OCI-M2 (cell line): ENCODE results near the gene CD93.

Experiments used
- DNase-seq: peaks from one replicate; lab custom pipeline; 2025; ENCODE audit not compliant: unreplicated experiment; lab: John Stamatoyannopoulos, UW

The CD93 gene

DNA sequence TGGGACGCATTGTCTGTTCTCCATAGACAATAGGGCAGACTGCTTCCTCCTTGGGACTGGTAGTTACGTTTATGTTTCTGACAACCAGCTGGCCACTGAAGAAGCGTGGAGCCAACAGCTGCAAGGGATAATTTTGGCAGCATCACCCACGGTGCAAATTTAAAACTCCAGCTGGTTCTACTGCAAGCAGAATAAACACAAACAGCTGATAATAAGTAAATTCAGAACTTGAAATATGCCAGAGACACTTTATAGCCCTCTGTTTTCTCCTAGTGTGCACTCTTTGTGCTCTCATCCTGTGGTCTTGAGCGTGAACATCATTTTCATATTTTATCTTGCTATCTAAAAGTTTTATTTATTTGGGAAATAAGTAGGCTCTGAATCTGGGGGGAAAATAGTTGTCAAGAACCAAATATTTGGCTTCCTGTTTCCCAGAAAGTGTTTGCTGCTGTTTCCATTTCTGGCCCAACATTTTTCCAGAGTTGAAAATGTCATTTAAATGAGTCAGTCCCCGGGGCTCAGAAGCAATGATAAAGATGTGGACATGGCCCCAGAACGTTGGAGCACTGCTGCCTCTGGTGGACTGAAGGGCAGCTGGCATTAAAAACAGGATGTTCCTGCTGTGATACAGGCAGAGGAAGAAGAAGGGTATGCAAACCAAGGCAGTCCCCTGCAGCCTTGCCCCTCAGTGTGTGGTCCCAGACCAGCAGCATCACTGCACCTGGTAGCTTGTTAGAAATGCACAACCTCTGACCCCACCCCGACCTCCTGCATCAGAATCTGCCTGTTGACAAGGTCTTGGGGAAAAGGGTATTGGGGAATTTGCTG is 24.2 kb downstream of the CD93 start:
- no peak for DNase-seq

DNA sequence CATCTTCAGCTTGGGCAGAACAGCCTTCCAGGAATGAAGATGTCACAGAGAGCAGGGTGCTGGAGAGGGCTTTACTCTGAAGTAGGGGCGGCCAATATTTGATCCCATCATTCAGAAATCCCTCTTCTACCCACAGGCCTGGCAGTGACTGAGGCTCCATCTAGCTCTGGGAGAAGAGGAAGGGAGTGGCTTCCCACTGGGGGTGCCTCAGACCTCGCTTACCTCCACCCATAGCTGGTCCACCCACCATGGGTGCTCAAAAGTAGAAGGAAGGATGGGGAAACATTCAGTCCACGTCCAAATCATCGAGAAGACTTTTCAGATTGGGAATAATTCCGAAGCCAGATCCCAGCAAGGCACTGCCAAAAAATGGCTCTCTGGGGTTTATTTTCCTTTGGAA is 24.9 kb downstream of the CD93 start:
- no peak for DNase-seq

DNA sequence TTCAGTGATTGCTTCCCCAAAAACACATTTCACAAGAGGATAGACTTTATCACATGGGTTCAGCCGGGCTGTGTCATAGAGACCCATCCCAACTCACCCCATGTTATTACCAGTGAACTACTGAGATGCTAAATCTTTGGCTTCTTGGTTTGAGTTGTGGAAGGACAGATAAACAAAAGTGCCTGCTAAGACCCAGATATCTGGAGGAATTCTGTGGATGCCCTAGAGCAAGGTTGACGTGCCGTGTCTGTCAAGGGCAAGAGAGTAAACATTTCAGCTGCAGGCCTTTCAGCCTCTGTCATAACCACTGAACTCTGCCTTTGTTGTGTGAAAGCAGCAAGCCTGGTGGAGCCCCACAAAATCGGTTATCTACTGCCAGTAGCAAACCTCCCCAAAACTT is 25.5 kb downstream of the CD93 start:
- DNase-seq: no peak

DNA sequence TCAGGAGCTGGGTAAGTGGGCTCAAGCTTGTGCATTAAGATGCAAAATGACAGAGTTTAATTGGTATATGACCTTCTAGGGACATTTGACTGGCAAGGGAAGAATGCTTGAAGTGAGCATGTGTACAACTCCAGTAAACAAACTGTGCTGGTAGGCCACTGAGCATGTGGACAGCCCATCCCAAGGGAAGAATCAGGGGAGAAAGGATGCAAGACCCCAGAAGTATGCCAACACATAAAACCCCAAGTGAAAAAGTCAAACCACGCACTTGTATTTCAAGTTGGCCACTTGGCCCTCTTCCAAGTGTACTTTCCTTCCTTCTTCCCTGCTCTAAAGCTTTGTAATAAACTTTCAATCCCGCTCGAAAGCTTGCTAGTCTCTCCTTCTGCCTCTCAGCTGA is 26.3 kb downstream of the CD93 start:
- DNase-seq: no peak

DNA sequence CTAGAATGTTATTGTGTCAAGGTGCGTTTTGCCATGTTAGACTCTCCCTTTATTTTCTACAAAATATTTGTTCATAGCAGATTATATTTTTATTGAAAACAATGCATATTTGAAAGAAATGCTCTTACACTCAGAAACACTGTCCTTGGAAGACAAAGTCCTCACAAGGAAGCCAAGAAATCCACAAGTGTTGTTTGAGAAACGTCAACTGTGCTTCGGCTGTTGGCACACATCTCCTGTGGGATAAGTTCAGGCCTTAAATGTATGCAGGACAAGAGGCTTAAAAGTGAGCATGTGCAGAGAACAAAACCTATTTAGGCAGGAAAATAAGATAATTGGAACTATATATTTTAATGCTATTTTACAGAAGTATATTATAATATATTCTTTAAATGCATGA is 27.1 kb downstream of the CD93 start:
- DNase-seq: no peak

DNA sequence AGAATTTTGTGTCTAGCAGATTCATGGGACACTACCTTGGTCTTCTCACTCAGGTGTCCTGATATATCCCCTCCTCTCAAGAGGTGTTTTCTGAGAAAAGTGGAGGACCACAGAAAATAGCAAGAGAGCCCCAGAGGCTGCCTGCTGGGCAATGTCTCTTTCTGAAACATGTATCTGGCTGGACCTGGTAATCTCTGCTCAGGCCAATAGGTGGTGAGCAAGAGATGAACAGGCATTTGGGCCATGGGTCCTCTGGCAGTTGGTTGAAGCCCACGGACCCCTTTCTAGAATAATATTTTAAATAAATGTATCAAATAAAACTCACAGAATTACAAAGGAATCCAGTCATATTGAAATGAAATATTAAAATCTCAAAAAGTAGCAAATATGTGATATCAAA is 27.9 kb downstream of the CD93 start:
- no peak for DNase-seq

DNA sequence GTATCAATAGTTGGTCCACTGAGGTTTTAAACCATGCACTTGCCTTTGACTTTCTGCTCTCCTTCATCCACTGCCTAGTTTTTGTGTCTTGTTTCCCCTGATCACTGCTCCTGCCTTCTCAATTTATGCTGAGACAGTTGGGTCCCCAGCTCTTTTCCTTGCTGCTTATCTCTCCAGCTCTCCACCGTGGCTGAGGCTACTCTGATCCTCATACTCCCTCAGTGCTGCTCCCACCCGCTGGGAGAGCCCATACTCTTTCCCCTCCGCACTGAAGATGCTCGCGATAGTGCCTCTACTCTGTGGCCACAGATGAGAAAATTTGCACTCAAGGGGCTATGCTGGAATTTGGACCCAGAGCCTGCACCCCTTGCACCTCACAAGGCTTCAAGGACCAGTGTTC is 33.2 kb downstream of the CD93 start:
- DNase-seq: no peak

DNA sequence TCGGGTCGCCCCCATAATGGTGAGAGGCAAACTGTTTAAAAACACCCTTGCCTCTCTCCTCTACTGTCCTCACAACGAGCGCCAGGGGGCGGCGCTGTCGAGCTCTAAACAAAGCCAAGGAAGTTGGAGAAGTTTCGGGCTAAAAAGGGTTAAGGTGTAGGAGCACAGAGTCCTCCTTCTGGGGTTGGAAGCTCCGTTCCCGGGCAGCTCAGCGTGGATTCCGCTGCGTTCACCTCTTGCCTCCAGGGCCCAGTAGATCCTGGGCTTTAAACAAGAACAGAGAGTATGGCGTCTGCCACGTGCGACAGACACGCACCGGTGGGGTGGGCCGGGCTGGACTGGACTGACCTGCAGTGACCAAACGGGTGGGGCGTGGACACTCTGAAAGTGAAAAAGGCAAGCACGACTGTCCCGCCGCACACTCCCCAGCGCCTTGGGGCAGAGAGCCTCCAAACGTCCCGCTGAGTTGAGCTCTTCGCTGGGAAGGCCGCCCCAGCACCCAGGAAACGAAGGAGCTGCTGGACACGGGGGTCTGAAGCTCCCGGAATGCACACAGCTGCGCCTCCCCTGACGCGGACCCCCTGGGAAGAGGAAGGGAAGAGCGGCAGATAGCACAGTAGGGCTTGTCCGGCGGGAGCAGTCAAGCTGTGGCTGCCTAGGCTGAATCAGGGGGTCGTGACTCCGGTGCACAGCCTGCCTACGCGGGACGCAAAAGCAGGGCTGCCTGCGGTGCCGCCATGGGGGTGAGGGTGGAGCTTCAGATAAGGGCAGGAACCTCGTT is 35.1 kb downstream of the CD93 start:
- no peak for DNase-seq

DNA sequence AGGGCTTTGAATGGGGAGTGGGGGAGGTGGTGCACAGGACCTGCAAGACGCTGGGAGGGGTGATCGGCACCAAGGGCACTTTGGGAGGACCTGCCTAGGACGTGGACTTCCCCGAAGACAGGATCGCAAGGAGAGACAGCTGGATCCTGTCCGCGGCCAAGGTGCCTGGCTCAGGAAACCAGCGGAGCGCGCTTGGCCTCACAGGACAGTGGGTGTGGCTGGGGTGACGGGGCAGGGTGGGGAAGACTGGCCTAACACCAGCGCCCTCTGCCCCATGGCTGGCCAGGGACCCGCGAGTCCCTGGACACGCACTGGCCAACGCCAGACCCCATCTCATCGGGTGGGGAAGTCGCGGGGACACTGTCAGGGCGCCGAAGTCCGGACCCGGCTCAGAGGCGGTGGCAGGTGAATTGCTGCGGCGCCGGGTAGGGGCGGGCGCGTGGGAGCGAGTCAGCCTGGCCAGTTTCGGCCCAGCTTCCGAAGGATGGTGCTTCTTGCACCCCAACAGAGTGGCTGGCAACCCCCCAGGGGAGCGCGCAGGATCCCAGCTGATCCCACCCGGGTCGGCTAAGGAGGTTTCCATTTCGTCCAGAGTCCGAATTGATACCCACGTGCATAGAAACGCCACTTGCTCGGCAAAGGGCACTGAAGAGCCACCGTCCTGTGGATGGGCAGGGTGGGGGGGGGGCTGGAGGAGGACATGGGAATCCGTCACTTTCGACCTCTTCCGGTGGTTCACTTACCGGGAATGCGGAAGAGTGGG is 35.9 kb downstream of the CD93 start:
- DNase-seq: no peak

DNA sequence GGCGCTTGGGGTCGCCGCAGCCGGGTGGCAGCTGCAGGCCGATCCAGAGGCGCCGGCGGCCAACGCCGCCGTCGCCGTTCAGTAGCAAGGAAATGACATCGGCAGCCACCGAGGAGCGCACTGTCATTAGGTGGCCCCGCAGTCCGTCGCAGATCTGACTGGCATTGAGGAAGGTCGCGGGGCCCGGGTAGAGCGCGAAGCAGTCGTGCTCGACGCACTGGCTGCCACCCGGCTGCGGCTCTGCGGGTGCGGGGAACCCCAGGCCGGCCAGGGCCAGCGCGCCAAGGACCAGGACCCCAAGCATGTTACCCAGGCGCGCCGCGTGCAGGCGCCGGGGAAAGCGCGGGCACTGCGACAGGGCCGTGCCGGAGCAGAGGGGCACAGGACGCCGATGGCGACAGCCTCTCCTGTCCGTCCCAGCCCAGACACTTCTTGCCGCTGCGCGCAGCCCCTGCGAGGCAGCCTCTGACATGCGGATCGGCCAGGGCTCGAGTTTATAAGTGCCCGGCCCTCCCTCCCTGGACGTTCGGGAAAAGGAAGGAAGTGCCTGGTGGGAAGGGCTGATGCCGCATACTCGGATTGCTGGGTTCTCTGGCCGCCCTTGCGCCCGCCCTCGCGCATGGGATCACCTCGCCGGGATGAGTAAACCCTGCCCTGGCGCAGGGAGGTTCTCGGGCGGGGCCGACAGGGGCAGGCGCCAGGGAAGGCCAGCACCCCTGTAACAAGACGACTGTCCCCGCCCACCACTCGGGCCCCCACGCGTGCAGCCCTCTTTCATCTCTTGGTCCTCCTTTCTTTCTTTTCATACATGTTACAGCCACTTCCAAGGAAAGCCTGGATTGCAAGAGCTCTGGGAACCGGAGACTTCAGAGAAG is 36.7 kb downstream of the CD93 start, which contains the start of gene THBD:
THBD (minus strand) TSS at position 472 of the 875 bp plus-strand sequence; CDS start at position 304, 168 bp downstream.
- DNase-seq: no peak

DNA sequence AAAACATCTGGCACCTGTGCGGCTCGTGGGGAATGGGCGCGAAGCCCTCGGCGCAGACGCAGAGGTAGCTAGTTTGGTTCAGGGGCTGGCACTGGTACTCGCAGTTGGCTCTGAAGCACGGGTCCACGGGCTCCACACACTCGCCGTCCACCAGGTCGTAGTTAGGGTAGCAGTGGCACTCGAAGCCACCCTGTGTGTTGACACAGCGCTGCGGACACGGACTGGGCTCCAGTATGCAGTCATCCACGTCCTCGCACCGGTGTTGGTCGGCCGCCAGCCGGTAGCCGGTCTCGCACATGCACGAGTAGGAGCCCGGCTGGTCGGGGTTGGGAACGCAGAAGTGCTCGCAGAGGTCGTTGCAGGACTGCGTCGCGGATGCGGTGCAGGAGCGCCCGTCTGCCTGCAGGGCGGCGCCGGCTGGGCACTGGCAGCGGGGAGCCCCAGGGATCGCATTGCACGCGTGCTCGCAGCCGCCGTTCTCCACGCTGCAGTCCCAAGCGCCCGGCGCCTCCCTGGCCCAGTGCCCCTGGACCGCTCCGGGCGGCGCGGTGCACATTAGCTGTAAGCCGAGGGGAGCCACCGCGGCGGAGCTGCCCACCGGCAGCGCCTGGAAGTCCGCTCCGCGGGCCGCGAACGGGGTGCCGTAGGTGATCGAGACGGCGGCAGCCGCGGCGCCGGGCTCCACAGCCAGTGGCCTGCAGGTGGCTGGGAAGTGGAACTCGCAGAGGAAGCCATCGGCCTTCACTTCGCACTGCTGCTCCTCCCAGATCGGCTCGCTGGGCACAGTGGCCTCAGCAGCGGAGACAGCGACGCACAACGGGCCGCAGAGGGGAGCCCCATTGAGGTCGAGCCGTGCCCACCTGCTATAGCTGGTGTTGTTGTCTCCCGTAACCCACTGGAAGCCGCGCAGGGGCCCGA is 37.6 kb downstream of the CD93 start:
- DNase-seq: no peak

DNA sequence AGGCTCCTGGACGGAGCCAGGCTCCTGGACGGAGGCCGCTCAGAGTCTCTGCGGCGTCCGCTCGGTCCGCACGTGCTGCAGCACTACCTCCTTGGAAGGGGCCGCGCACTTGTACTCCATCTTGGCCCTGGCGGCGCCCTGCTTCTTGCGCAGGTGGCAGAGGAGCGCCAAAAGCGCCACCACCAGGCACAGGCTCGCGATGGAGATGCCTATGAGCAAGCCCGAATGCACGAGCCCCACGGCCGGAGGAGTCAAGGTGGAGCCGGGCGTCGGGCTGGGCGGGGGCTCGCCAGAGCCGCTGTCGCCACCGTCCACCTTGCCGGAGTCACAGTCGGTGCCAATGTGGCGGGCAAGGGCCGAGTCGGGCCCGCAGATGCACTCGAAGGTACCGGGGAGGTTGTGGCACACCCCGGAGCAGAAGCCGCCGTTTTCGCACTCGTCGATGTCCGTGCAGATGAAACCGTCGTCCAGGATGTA is 38.3 kb downstream of the CD93 start:
- DNase-seq: no peak

DNA sequence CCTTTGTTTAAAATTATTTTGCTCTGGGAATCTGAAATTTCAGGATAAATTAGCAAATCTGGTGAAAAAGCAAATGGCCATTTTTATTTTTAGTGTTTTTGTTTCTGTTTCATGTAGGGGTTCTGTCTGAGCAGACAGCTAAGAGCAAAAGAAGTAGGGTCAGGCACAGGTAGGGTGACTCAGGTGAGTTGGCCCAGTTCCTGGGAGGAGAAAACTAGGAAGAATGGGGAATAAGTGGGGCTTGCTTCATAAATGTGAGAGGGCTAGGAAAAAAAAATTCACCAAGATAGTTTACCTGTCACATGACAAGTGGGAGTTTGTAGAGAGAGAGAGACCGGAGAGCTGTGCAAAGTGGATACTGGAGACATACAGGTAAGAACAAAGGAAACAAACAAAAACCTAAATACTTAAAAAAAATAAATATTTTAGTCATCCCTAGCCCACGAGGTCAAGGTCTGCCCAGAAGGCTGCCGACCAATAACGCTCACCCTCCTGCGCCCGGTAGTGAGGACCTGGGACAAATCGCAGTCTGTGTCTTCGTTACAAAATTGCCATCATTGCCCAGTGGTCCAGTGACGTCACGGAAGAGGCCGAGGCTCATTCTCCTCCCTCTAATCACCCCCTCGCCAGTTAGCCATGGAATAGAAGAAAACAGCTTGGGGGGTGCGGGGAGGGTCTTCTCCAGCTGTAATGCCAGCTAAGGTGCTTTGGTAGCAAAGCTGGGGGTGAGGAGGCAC is 39.0 kb downstream of the CD93 start:
- no peak for DNase-seq

DNA sequence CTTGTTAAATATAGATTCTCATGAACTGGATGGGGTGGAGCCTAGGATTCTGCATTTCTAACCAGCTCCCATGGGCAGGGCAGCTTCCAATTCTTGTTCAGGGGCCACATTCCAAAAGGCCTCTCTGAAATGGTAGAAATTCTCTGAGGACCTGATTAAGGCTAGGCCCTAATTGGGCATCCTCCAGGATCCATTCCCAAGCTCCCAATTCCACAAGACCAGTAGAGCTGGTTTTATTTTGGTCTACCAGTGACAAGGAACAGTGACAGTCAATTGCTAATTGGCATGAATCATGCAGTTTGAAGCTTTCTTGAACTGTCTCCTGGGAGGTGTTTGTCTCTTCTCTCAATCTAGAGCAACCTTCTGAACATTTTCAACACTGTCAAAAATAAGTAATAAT is 39.7 kb downstream of the CD93 start:
- no peak for DNase-seq

DNA sequence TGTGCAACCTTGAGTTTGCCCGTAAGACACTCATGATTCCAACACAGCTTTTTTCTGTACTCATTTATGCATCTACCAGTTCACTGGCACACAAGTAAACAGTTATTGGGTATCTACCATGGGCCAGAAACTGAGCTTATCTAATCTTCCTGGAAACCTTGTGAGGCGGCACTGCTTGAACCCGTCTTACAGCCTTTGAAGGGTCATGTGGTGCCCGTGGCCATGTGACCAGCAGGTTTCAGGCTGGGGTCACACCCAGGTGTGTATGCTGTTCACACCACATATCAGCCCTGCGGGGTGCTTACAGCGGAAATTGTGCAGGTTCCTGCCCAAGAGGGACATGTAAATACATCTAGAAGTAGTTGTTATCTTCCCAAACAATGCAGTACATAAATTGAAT is 42.7 kb downstream of the CD93 start:
- DNase-seq: no peak

DNA sequence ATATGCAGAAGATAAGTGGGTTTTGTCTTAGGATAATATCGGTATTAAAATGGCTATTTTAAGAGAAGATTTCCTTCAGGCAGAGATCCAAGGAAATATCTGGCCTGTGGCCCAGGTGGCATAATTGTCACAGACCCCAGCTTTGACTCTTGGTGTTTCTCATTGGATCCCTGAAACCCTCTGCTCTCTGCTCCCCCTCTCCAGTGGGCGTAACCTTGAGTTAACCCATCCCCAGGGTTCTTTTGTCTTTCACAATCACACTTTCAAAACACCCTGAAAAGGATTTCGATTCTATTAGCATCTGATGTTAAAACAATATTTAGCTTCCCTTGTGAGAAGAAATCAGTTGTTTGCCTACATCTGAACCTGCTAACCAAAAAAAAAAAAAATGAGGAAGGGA is 43.9 kb downstream of the CD93 start:
- DNase-seq: no peak

DNA sequence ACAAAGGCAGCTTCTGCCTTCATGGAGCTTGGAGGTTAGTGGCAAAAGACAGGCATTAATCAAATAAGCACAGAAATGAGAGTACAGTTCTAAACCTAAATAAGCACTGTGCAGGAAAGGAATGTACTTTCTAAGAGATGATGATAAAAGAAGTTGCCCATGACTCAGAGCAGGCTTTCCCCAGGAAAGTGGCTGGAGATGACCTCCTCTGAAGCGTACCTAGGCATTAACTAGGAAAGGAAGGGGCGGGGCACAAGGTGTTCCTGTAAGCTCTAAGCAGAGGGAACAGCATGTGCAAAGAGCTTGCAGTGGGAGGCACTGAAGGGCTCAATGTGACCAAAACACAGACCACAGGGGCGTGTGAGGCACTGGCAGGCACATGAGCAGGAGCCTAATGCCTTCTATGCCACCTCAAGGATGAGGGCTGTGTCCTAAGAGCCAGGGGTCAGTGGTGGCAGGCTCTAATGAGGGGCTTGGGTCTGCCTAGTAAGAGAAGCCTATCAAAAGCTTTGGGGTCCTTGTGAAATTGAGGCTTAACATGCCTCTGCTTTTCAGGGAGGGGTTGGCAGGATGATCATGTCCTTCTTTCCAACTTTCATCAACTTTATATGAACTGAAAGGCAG is 46.1 kb downstream of the CD93 start:
- no peak for DNase-seq

DNA sequence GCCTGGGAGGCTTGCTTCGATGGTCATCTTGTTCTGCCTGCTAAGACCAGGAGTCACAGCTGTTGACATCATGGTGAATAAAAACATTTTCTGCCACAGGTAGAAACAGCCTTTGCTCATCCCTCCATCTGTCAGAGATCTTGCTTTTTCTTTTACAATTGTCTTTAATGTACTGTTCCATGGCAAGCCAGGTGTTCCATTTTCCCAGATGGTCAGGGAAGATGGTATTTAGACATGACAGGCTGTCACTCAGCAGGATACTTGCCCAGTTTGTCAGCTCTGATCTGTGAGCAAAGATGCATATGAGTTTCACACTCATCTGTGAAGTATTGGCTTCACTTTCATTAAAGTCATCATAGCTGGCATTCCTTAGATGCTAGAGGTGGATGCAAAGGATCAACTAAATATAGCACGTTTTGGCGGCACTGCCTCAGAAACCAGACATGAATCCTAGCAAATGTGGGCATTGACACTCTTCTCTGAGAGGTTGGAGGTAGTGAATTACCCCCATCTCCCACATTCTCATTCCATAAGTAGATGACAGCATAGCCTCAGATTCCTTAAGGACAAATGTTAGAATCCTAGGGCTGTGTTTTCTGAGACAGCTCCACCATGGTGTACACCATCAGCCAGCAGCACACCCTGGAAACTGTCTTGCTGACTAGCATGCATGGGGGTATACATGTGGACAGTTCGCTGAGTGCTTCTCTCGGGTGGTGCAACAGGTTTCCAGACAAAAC is 46.8 kb downstream of the CD93 start:
- no peak for DNase-seq
